ENCODE results near the gene CLSTN2. TPM values are rescaled to one million over a fixed set of nuclear protein-coding genes. Genes with fewer than 3 reads are reported as not detected.

CLSTN2 gene
- total and polyA plus RNA-seq, 2 of the 8 experiments (the other 6 are each of a cell fraction or from before 2014, with no cell fraction given), result 0.39 to 0.52 TPM

- H2BK120ac ChIP-seq (replicated peaks; ENCODE audit: low read depth, low read length), result no peak overlapping the region
- no peaks in the 10 kb centered on the region for H3K79me2 ChIP-seq (ENCODE audit: control insufficient read depth in 1 of 2, insufficient read depth in 2 of 2, low read length in 2 of 2)
- no peak overlapping the region for H3K4me2 ChIP-seq (ENCODE audit: insufficient read depth in 1 of 2, low read depth in 2 of 2, low read length in 2 of 2)
- H3K14ac ChIP-seq (ENCODE audit: insufficient read length), result no peak overlapping the region
- ChIA-PET CTCF (ENCODE audit: partially characterized antibody) (interaction anchor here (0.8 to 2.1 kb wide), 5 partner anchors 26 to 70 kb away, joined by 3 to 6 read pairs (median 3); partner anchors contain the start of gene CLSTN2), POLR2A (ENCODE audit: partially characterized antibody) (no interaction called here)
- no peak overlapping the region for H3K56ac ChIP-seq (replicated peaks; ENCODE audit: insufficient read length, low read depth, low read length)
- DNase-seq (ENCODE audit: low read depth in 1 of 2, low spot score in 2 of 2) (no peak), FAIRE-seq (no peak)
- H4K5ac ChIP-seq (ENCODE audit: insufficient read length, low read depth, low read length), result no peak overlapping the region
- H3K23ac ChIP-seq (ENCODE audit: insufficient read length), result no peak overlapping the region
- no peak overlapping the region for H3K9ac ChIP-seq (replicated peaks in 1 of 4; ENCODE audit: extremely low read depth in 1 of 4, low read depth in 3 of 4, low read length in 3 of 4)
- H2BK20ac ChIP-seq (ENCODE audit: low read length), result no peak overlapping the region
- no peak overlapping the region for H4K91ac ChIP-seq (replicated peaks; ENCODE audit: insufficient read length, low read length)
- no peaks in the 10 kb centered on the region for H4K20me1 ChIP-seq (replicated peaks in 1 of 2; ENCODE audit: control insufficient read depth in 1 of 2, insufficient read depth in 2 of 2, low read length in 2 of 2)
- no peaks in the 10 kb centered on the region for H3K4me1 ChIP-seq (replicated peaks in 1 of 4; ENCODE audit: control insufficient read depth in 3 of 4, insufficient read depth in 4 of 4, low read length in 3 of 4)
- no peak overlapping the region for H2BK15ac ChIP-seq (ENCODE audit: low read length)
- no peak overlapping the region for H2AFZ ChIP-seq (ENCODE audit: low read length)
- H3K18ac ChIP-seq (ENCODE audit: extremely low read depth, low read length), result no peak overlapping the region
- no peaks in the 10 kb centered on the region for H3K23me2 ChIP-seq (ENCODE audit: low read depth, low read length)
- no peak overlapping the region for H4K8ac ChIP-seq (ENCODE audit: extremely low read depth, insufficient read depth, low read length)
- no peak overlapping the region for H3K4me3 ChIP-seq (ENCODE audit: extremely low read depth in 1 of 4, insufficient read depth in 2 of 4, low read depth in 3 of 4, low read length in 4 of 4)
- H3K9me3 ChIP-seq (ENCODE audit: insufficient read depth in 2 of 2, low read depth in 1 of 2, low read length in 1 of 2), result no peaks in the 10 kb centered on the region
- H2BK12ac ChIP-seq (ENCODE audit: low read depth, low read length), result no peak overlapping the region
- no peak overlapping the region for H2BK5ac ChIP-seq (ENCODE audit: low read depth, low read length)
- TF ChIP-seq CHD2 (IDR thresholded peaks at IDR 0.05; ENCODE audit: low read length) (no peak), SP2 (IDR thresholded peaks at IDR 0.05; ENCODE audit: low read length) (no peak)
- no peaks in the 10 kb centered on the region for H3K79me1 ChIP-seq (ENCODE audit: low read depth, low read length)
- no peak overlapping the region for H2AK5ac ChIP-seq (ENCODE audit: low read depth, low read length)
- no peaks in the 10 kb centered on the region for H3K36me3 ChIP-seq (ENCODE audit: control insufficient read depth in 2 of 4, insufficient read depth in 4 of 4, low read length in 3 of 4)
- no peak overlapping the region for H3K4ac ChIP-seq (replicated peaks; ENCODE audit: insufficient read length, low read depth, low read length)
- no peak overlapping the region for H3K27ac ChIP-seq (ENCODE audit: low read depth, low read length)
- no peaks in the 10 kb centered on the region for H3K27me3 ChIP-seq (replicated peaks in 1 of 4; ENCODE audit: control insufficient read depth in 3 of 4, extremely low read depth in 1 of 4, insufficient read depth in 3 of 4, low read length in 3 of 4)
- 88% methylated on average over 3 of the region's 3 CpGs; no CpG with 5 or more reads in 1 of the 2 experiments for WGBS, 2 experiments (ENCODE audit: extremely low coverage in 1 of 2, insufficient coverage in 1 of 2, insufficient read length in 1 of 2, insufficient replicate concordance in 2 of 2, low coverage in 1 of 2, low lambda C conversion rate in 2 of 2, missing lambda C conversion rate in 1 of 2)
Observed at GRCh38 chr3:139985576-139985975, 50.6 kb downstream of the CLSTN2 start.

All from H1 (cell line).